Fibroblast of skin of right biceps (primary cell): ENCODE measurements around the gene PHB1.

Experiments
- DNase-seq: peaks from one replicate; pipeline ENCODE4 v3.0.0-alpha.2; 2013

The PHB1 gene

DNA sequence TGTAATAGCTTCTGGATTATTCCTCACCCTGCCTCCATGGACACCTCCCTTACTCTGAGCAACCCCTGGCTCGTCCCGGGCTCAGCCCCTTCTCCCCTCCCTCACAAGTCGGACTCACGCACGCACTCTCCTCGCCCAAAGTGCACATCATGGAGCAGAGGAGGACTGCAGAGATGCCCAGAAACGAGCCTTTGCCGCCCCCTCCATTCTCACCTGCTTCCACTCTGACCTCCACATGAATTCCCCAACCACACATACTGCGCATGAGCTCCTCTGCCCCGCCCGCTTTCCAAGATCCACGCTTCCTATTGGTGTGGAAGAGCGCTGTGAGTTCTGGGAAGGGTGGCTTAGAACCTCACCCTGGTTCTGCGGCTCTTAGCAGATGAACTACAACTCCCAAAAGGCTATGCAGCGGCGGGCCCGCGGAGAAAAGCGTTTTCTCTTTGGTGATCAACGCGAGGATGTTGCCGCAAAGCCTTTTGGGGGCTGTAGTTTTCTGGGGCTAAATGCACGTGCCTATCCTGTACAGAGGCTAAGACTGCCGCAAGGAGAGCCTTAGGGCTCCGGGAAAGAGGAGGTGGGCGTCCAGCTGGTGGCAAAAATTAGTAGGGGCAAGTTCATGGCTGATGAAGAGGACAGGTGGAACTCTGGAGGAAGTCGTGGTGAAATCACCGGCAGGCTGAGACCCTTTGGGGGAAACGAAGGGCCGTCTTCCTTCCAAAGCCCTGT lies at the start of gene PHB1:
PHB1 (minus strand) TSS at position 261 of the 729 bp plus-strand sequence. CDS start 1,618 bp downstream, outside the sequence.
- DNase-seq: peak; percentile 97

DNA sequence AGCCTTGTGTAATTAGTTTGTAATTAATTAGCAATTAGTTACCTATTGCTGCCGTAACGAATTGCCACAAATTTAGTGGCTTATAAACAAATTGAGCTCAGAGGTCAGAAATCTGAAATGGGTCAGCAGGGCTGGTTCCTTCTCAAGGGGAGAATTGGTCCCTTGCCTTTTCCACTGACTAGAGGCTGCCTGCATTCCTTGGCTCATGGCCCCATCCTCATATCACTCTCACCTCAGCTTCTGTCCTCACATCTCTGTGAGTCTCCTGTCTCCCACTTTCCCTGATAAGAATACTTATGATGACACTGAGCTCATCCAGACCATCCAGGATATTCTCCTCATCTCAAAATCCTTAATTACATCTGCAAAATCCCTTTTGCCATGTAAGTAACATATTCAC lies 49.4 kb upstream of the PHB1 start:
- no peak for DNase-seq

DNA sequence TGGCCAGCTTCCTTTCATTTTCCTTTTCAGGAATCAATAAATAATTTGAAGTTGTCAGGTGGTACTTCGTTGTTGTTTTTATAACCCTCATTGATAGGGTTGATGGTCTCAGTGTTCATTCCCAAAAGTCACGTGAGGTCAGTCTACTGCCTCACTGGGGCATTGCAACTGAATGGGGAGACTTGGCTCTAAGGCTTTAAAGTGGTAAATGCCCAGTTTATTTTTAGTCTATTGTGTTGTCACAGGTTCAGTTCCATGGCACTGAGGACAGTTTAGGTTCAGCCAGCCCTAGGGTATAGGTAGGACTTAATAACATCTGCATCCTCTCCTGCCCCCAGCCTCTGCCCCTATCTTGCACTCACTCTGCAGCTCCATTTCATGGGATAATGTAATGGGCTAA lies 46.9 kb upstream of the PHB1 start:
- no peak for DNase-seq

DNA sequence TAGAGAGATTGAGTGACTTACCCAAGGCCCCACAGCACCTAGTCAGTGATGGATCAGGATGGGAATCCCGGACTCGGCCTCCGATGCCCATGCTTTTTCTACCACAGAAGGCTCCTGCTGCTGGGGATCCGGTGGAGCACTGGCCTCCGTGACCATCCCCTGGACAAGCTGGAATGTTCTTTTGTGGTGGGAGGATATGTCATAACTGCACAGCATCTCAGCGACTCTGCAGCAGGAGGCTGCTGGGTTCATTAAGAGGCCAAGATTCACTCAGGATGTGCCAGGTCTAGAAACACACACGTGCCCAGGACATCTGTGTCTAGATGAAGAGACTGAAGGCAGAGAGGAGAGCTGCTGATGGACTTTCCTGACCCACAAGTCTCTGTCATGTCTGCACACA lies 45.7 kb upstream of the PHB1 start:
- no peak for DNase-seq

DNA sequence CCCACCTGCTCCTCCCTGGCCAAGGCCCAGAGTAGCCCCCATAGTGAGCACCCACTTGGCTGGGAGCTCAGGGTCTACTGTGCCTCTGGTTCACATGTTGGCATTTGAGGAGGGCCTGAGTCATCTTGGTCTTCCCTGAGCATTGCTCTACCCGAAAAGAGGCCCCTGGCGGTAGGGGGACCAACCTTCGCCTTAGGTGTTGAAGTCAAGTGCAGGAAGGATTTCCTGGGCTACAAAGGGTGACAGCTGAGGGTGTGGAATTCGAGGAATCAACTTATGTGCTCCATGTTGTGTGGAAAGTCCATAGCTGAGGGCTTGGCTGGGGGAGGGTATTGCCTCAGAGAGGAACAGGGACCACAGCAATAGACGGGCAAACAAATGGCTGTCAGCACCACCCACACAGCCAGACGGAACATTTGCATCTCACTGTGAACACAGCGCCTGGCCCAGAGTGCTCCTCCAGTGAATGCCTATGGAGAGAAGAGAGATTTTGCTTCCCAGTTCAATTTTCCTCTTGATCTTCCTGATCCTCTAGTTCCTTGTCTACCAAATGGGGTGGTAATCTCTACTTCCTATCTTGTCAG lies 44.8 kb upstream of the PHB1 start:
- DNase-seq: no peak

DNA sequence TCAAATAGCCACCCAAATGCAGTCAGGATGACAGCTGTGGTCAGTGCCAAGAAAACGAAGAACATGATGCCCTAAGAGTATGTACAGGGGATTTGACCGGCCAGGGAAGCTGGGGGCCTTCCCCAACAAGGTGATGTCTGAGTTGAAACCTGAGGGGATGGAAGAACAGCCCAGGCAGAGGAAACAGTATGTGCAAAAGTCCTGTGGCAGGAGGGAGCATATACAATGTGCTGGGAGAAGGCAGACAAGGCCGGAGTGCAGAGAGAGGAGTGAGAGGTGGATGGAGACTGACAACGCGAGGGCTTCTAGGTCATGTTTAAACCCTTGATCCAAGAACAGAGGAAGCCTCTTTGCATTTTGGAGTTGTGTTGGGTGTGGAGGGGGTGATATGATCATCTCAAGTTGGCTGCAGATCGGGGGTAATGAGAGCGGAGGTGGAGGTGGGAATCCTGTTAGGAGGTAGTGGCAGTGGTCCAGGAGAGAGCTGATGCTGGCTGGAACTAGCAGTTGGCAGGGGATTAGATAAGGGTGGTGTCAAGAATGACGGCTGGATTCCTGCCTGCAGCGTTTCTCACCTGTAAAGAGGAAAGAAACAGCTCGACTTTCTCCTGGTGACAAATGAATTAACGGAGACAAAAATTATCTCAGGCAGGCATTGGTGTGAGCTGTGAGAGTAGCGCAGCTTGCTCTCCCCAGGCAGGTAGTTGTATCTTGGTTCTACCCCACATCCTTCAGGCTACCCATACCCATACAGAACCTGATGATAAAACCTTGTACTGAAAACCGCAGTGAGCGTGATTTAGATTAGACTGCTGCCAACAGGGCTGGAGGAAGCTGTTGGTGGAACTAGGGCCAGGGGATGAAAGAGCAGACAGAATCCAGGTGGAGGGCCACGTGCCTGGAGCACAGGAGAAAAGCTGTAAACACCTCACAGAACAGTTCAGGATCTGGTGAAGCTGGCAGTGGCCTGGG lies 43.2 kb upstream of the PHB1 start:
- DNase-seq: no peak

DNA sequence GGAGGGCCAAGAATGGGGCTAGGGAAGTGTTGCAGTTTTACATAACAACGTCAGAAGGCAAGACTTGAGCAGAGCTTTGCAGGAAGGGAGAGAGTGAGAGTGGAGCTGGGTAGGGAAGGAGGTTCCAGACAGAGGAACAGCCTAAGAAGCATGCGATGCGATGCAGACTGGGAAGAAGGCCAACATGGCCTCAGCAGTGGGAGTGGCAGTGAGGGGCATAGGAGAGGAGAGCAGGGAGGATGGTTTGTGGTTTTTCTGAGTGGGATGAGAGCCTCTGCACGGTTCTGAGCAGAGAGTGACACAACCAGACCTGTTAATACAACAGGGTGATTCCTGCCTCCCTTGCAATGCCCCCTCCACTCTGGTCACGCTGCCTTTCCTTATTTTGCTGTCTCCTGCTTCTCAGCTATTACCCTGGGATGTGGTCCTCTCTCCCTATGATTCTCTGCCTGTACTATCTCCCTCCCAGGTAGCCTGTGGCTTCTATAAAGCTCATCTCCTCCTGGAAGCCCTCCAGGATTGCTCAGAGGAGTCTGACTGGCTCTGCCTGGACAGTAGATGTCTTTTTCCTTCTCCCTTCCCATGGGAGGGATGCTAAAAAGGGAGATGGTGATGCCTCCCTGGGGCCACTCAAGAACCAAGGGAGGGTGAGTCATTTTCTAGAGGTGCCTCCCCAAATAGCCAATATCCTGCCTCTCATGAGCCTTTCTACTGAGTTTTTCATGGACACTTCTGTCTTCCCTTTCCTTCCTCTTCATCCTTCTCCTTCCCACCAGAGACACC lies 41.7 kb upstream of the PHB1 start:
- DNase-seq: peak; percentile 94

DNA sequence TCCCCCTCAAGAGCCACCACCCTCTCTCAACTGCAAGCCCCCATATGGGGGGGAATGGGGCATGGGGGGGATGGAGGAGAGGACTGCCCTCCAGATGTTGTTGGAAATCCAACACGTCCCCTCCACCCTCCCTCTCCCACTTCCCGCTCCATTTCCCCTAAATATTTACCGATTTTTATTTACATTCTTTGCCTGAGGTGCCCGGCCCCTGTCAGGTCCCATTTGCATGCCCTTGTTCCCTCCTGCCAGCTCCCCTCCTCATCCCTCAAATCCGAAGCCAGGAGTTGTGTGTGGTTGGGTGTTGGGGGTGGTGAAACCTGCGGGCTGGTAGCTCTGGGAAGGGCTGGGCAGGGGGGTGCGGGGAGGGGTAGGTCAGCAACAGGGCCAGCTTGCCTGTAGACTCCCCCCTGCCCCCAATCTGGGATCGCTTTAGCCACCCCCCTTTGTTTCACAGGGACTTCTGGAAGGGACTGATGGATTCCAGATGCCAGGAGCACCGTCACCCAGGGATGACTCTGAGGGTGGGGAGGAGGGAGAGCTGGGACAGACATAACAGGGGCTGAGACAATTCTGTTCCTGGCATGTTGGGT lies 40.7 kb upstream of the PHB1 start:
- DNase-seq: peak; percentile 68

DNA sequence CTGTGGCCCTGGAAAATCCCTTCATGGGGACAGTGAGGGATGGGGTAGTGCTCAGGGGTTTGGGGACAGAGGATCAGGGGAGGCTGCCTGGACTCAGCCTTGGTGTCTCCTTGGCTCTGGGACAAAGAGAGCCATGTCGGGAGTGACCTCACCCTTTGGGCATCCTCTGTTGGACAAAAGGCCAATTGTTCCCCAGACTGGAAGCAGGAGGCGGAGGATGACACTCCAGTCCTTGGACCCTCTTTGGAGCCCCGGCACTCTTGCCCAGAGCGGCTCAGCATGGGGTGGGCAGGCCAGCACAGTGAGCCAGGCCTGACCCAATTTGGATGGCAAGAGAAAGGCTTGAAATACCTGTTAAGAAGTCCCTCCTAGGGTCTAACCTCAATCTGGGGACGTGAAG lies 39.4 kb upstream of the PHB1 start:
- no peak for DNase-seq

DNA sequence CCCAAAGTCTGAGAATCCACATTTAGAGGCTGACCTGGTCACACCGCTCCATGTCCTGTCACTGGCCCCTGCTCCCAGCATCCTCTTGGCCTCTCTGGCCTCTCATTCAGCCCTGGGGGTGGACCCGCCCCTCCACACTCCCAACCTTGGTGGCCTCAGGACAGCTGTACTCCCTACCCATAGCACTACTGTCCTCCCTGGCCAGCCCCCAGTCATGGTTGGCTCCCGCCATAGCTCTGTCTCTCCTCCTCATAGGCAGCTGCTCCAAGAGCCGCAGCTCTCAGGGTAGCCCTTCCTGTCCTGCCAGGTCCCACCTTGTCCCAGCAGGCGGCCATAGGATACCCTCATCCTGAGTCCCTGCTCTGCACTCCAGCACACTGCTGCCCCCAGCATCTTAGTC lies 38.0 kb upstream of the PHB1 start:
- DNase-seq: no peak

DNA sequence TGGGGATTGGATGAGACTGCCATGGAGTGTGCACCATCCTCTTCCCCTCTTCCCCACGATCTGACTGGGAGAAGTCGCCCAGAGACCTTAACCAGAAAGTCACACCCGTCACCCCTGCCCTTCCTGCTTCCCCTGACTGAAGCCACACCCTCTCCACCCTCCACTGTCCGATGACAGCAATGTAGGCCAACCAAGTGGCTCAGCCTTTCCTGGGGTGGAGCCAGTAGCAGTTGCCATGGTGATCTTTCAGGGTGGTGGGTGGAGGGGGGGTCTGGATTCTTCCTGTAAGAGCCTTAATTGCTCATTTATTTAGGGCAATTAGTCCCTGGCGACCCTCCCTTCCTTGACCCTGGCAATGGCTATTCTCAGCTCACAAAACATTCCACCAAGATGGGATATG lies 37.5 kb upstream of the PHB1 start:
- DNase-seq: no peak

DNA sequence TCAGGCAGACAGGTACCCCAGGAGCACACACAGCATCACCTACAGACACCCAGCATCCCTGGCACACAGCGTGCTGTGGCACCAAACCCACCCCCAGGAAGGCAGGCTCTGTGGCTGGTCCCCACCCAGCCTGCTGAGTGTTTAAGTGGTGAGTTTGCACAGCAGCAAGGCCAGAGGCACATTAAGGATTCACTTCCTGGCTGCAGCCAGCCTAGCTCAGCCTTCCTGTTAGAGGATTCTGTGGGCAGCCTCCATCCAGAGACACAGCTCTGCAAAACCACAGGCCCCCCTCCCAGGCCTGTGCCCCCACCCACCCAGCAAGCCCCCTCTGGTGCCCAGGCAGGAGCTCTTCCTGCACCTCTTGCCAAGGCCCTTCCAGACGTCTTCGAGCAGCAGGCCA lies 36.1 kb upstream of the PHB1 start:
- peak; percentile 62 for DNase-seq

DNA sequence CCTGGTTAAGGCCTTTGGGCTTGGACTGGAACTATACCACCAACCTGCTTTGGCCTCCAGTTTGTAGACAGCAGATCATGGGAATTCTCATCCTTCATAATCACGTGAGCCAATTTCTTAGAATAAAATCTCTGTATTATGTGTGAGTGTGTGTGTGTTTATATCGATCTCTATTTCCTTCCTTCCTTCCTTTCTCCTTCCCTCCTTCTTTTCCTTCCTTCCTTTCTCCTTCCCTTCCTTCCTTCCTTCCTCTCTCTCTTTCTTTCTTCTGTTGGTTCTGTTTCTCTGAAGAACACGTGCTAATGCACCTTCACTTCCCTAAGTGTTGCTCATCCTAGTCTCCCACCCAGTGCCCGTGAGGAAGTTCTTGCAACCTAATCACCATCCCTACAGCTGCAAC lies 35.5 kb upstream of the PHB1 start:
- no peak for DNase-seq

DNA sequence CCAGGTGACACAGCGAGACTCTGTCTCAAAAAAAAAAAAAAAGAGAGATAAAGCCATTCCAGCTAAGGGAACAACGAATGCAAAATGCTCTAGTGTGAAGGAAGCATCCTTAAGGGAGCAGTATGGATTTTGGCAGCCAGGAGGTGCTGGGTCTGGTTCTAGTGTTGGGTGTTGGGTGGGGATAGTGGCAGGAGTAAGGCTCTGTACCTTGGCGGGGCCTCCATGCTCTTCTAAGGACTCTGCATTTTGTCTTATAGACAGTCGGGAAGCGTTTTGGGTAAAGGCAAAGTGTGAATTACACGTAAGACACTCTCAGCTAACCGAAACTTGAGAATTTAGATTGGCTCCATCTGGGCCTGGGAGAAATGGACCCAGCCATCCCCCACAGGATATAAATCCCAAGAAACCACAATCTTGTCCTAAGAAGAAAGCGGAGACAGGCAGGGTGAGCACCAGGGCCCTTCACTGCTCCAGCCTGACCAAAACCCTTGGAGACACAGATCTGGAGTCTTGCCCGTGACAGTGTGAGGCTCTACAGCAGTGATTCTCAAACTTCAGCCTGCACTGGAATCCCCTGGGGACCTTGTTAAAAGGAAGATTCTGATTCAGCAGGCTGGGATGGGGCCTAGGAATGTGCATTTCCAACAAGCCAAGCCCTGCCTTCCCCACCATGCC lies 33.1 kb upstream of the PHB1 start:
- DNase-seq: peak; percentile 84

DNA sequence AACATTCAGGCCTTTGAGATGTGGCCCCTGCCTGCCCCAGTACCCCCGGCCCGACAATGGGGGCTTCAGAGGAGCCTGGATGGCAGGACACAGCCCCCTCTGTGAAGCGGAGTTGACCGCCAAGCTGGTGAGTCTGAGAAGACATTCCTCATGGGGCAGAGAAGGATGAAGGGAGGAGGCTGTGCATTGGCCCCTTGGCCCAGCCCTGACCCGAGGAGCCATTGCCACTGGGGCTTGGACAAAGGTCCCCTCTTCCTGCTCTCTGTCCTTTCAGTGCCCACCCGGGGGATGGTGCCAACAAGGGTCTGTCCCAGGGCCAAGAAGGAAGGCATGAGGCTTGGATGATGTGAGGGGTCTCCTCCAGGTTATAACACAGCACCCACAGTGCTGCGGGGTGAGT lies 30.9 kb upstream of the PHB1 start:
- no peak for DNase-seq

DNA sequence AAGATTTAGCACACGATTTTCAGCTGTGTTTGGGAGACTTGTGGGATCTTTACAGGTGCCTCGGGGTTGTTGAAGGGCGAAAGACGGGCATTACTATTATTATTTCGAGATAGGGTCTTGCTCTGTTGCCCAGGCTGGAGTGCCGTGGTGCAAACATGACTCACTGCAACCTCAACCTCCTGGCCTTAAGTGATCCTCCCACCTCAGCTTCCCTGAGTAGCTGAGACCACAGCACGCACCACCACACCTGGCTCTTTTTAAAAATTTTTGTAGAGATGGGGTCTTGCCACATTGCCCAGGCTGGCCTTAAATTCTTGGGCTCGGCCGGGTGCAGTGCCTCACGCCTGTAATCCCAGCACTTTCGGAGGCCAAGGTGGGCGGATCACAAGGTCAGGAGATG lies 29.7 kb upstream of the PHB1 start:
- no peak for DNase-seq

DNA sequence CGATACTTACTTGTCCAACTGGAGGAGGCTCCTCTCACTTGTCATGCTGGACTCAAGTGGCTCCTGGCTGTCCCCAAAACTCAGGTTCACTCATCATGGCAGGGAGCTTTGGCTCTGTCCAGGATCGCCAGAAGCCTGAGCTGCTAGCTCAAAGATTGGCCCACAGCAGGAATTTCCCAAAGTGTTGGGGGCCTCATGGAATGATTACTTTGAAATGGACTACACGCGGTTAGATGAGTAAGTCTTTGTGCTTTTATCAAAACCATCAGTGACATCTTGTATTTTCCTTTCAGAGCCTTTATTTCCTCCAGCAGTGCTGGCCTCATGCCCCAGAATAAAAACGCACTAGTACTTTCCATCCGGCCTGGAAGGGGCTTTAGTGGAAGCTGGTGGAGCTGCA lies 29.2 kb upstream of the PHB1 start:
- DNase-seq: peak; percentile 64

DNA sequence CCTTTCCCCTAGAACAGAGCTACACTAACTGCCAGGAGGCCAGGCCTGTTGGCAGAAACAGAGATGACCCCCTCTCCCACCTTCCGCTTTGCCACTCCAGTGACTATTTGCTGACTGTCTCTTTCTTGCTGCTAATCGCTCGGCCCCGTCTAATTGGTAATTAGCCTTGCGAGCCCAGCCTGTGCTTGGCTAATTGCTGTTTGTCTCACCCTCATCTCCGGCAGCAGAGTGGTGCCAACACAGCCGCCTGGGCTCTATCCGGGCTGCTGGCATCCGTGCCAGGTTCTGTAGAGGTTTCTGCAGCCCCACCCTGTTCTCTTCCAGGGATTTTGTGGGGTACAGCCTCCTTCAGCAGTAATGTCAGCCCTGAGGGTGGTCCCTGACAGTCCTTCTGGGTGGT lies 27.4 kb upstream of the PHB1 start:
- no peak for DNase-seq

DNA sequence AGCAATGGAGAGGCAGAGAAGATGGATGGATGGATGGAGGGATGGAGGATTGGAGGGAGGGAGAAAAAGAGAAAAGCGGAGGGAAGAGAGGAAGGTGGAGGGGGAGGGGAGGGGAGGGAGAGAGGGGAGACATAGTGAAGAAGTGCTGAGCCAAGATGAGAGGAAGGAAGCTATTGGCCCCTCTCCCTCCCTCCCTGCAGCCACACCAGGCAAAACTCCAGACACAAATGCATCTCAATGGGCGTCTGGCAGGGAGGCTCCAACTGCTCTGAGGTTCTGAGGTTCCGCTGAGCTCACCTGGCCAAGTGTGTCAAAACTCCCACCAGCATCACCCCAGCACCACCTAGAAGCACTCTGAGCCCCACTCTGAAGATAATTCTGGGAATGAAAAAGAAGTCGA lies 26.9 kb upstream of the PHB1 start:
- no peak for DNase-seq

DNA sequence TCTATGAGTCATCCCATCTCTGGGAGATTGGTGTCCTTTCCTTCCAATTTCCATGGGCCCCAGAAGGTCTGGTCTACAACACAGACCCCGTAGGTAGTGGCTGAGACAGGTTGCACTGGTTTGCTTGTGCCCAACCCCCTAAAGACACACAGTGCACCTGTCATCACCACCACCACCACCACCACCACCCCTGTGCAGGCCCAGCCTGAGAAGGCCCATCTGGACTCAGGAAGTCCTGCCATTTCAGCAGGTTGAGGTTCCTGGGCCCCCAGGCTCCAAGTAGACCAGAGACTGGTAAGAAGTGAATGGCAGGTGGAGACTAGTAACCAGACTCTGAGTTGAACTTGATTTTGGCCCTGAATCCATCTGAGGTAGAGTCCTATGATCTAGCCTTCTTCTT lies 25.9 kb upstream of the PHB1 start:
- DNase-seq: no peak

DNA sequence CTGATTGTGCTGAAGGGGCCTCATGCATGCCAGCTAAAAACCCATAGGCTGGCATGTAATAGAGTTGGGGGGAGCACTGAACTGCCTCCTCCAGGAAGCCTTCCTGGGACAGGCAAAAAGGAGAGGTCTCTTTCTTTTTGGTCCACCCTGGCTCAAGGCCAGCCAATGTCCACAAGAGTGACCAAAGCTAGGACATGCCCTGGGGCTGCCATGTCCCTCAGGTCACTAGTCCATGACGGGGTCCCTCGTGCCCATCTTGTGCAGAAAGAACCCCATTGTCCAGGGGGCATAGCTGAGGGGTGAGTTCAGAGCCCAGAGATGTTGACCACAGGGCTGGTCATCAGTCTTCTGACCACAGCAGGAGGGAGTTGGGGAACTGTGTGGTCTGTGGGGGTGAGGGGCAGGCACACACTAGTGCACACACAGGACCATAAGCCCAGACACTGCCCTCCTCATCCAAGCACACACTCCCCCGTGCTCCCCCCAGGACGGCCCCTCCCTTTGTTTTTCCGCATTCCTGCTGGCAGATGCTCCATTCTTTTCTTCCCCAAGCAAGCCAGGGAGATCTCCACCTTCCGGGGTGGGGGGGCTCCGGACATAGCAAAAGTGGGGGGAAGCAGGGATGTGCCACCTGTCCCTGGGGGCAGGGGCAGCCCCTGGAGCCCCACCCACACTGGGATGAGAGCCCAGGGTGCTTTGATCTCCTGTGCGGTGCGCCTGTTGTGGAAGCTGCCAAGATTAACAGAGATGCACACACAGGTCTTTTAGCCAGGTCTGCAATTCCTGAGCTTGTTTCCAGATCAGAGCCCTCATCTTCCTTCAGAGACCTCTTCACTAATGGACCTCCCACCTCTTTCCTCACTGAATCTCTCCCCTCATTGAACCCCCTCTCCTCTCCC lies 25.2 kb upstream of the PHB1 start:
- DNase-seq: no peak
